Right lobe of liver (tissue), 4 donors: Measurements from ENCODE around the gene ZGRF1.

Source experiments
- CTCF ChIP-seq, 4 donors: fragments of 200-600 bp in 3 of 4; fragments of 450-650 bp in 1 of 4; IDR thresholded peaks; one replicate each; pipeline versions ENCODE4 v1.5.1 to v1.8.0; 2016 to 2022; ENCODE audit warnings: antibody characterized with exemption in 4 of 4, mild to moderate bottlenecking in 2 of 4
- POLR2A ChIP-seq: fragments of 450-650 bp; IDR thresholded peaks from one replicate; pipeline ENCODE4 v1.6.1; 2017; ENCODE audit warnings: antibody characterized with exemption, mild to moderate bottlenecking
- donor health status: DM: no; HTN: no; CAD: no.
- donor health status: DM: no; HTN: no; CAD: no.
- donor health status: DM: no; HTN: yes; CAD: no.

- TF ChIP-seq POLR2A, result no peak
- TF ChIP-seq CTCF (IDR thresholded peaks at IDR 0.05), result no peak
These were observed 12.3 kb upstream of the ZGRF1 start for GRCh38 chr4:112649055-112649408.
